Transverse colon (tissue), 4 donors: Measurements from ENCODE around the gene DND1. TPM values are rescaled to one million over a fixed set of nuclear protein-coding genes. Genes with fewer than 3 reads are reported as not detected.

Source experiments
- DNase-seq: peaks from one replicate; pipeline ENCODE4 v3.0.0-alpha.2; 2019
- H3K27ac ChIP-seq, 4 donors: fragments of 200-600 bp; sonication (generic); 2 replicates each; pipeline ENCODE4 v1.5.1; 2016 to 2018; ENCODE audit warnings: inconsistent platforms in 4 of 4
- H3K27me3 ChIP-seq: fragments of 200-600 bp; sonication (generic); 2 replicates; pipeline ENCODE4 v1.5.1; 2017; ENCODE audit warnings: inconsistent platforms
- H3K36me3 ChIP-seq, 4 donors: fragments of 200-600 bp; sonication (generic); 2 replicates each; pipeline ENCODE4 v1.5.1; 2017 to 2019; ENCODE audit warnings: inconsistent platforms in 4 of 4
- H3K4me1 ChIP-seq, 4 donors: fragments of 200-600 bp; sonication (generic); 2 replicates each; pipeline ENCODE4 v1.5.1; 2017 to 2020; ENCODE audit warnings: inconsistent platforms in 4 of 4
- H3K4me3 ChIP-seq, 4 donors: fragments of 200-600 bp; sonication (generic); 1 replicate in 1 of 4; 2 replicates in 3 of 4; pipeline versions ENCODE4 v1.5.1 to v1.6.1; 2017 to 2019; ENCODE audit warnings: inconsistent platforms in 4 of 4
- H3K9me3 ChIP-seq, 2 donors: fragments of 200-600 bp; sonication (generic); 2 replicates each; pipeline ENCODE4 v1.5.1; 2017 to 2019; ENCODE audit warnings: inconsistent platforms in 2 of 2
- EP300 ChIP-seq: sonication (generic); formaldehyde crosslinking; IDR thresholded peaks from one replicate; pipeline ENCODE4 v1.6.1; 2017; ENCODE audit warnings: antibody characterized with exemption, low read depth
- POLR2A ChIP-seq: fragments of 450-650 bp; IDR thresholded peaks from one replicate; pipeline ENCODE4 v1.6.1; 2016; ENCODE audit warnings: antibody characterized with exemption, mild to moderate bottlenecking, moderate library complexity
- POLR2AphosphoS5 ChIP-seq, 3 donors: sonication (generic); formaldehyde crosslinking; IDR thresholded peaks; one replicate each; pipeline ENCODE4 v1.6.1; 2016; ENCODE audit warnings: antibody characterized with exemption in 3 of 3
- whole genome bisulfite sequencing, 2 donors: methylation state at CpG; one replicate each; pipeline ENCODE4 v1.1.5; 2018; ENCODE audit warnings: low coverage in 1 of 2; 5-methylcytosine and 5-hydroxymethylcytosine counted together
- in situ Hi-C, 4 donors: fragments of 200-750 bp; cut with MboI; loops; one replicate each; pipeline versions ENCODE4 v1.15.0 to v1.15.1; 2017; ENCODE audit warnings: low sequenced_read_pairs in 3 of 4, low pct_ligation_motif_present in 1 of 4, low pct_unique_long_range_greater_than_20kb in 1 of 4
- intact Hi-C: fragments of 100-400 bp; cut with DNase I; formaldehyde crosslinking; loops from one replicate; pipeline ENCODE4 v1.15.1; 2023; ENCODE audit warnings: low total_unique reads
- small RNA-seq, 4 donors: library from RNA; depleted of rRNA; stranded (forward); fragments of <200 nt; gene quantifications; one replicate each; pipeline ENCODE3, GENCODE V24; 2016
- total RNA-seq, 4 donors: library from RNA; depleted of rRNA; stranded (reverse); fragments of >200 nt; gene quantifications; one replicate each; pipeline ENCODE4 v1.1.0, GENCODE V29; 2016

The DND1 gene
- total RNA-seq, 4 donors from 2014 or later: 0.40 to 4.9 (median 2.3) TPM

- no peak for DNase-seq
- WGBS, 2 donors: 64 to 80% methylated on average over 3 of the region's 3 CpGs
- Histone ChIP-seq H3K36me3 (no peaks in the 10 kb centered on the region), H3K4me3 (no peak overlapping the region), H3K27ac (no peak overlapping the region), H3K27me3 (no peaks in the 10 kb centered on the region), H3K4me1 (no peaks in the 10 kb centered on the region), H3K9me3 (no peaks in the 10 kb centered on the region)
- TF ChIP-seq POLR2AphosphoS5 (IDR thresholded peaks at IDR 0.05) (no peak), POLR2A (no peak), EP300 (no peak)
- in situ Hi-C loops (no loop called here), intact Hi-C loops (no loop called here)
Observed at GRCh38 chr5:140622301-140622700, 51.1 kb downstream of the DND1 start.

Small RNA genes lying within 50 kb of the gene (small RNA-seq; reads per million reads assigned to genes)
- gene VTRNA1-1 (112 to 184 (median 173) reads per million in 4 donors), gene VTRNA1-2 (35.5 to 232 (median 86.5) reads per million in 4 donors)

Other genes starting within 250 kb of the DND1 start
- gene EIF4EBP3, start 125.9 kb downstream of the DND1 start, total RNA-seq: 10 to 100 TPM in 3 of 4 donors, not detected in 1; 18.0 to 56.0 (median 27.5) TPM
- gene SRA1, start 116.1 kb downstream of the DND1 start, total RNA-seq: 10 to 100 TPM; 19.9 to 36.3 (median 26.5) TPM
- gene APBB3, start 109.0 kb downstream of the DND1 start, total RNA-seq: 10 to 100 TPM; 20.1 to 42.5 (median 37.4) TPM
- 10 to 100 TPM; 39.4 to 75.5 (median 52.6) TPM for gene SLC35A4, start 108.7 kb downstream of the DND1 start, total RNA-seq
- 10 to 100 TPM in 3 of 4 donors, 1 to 10 TPM in 1; 3.6 to 92.4 (median 45.6) TPM for gene CD14, start 40.4 kb downstream of the DND1 start, total RNA-seq
- 10 to 100 TPM in 3 of 4 donors, under 1 TPM in 1; 0.75 to 99.2 (median 40.2) TPM for gene TMCO6, start 34.1 kb downstream of the DND1 start, total RNA-seq
- gene NDUFA2, start 25.9 kb downstream of the DND1 start, total RNA-seq: 100 to 1,000 TPM in 2 of 4 donors, 10 to 100 TPM in 2; 70.8 to 586 (median 90.7) TPM
- gene IK, start 25.7 kb downstream of the DND1 start, total RNA-seq: 100 to 1,000 TPM in 2 of 4 donors, 10 to 100 TPM in 2; 70.8 to 147 (median 100) TPM
- 10 to 100 TPM; 33.3 to 76.6 (median 36.1) TPM for gene WDR55, start 8.7 kb downstream of the DND1 start, total RNA-seq
- gene HARS1, start 17.8 kb upstream of the DND1 start, total RNA-seq: 10 to 100 TPM; 39.6 to 51.6 (median 43.9) TPM
- gene HARS2, start 17.9 kb upstream of the DND1 start, total RNA-seq: 10 to 100 TPM; 30.3 to 60.6 (median 41.4) TPM
- 10 to 100 TPM in 3 of 4 donors, 1 to 10 TPM in 1; 6.7 to 41.3 (median 23.1) TPM for gene ZMAT2, start 26.9 kb upstream of the DND1 start, total RNA-seq
- gene PCDHA1, start 112.6 kb upstream of the DND1 start, total RNA-seq: under 1 TPM in 1 of 4 donors, not detected in 3; 0.14 TPM
- under 1 TPM in 2 of 4 donors, not detected in 2; 0.14 to 0.32 TPM for gene PCDHA2, start 121.3 kb upstream of the DND1 start, total RNA-seq
- gene PCDHA3, start 127.5 kb upstream of the DND1 start, total RNA-seq: 1 to 10 TPM in 1 of 4 donors, under 1 TPM in 2, not detected in 1; 0.32 to 8.8 (median 0.41) TPM
- gene PCDHA4, start 133.5 kb upstream of the DND1 start, total RNA-seq: 1 to 10 TPM in 3 of 4 donors, under 1 TPM in 1; 0.79 to 7.9 (median 2.4) TPM
- gene PCDHA5, start 148.0 kb upstream of the DND1 start, total RNA-seq: under 1 TPM in 2 of 4 donors, not detected in 2; 0.79 to 0.96 TPM
- 1 to 10 TPM in 2 of 4 donors, under 1 TPM in 1, not detected in 1; 0.64 to 3.0 (median 1.2) TPM for gene PCDHA6, start 154.4 kb upstream of the DND1 start, total RNA-seq
- gene PCDHA7, start 160.7 kb upstream of the DND1 start, total RNA-seq: 1 to 10 TPM in 2 of 4 donors, under 1 TPM in 1, not detected in 1; 0.37 to 1.4 (median 1.1) TPM
- gene PCDHA8, start 167.6 kb upstream of the DND1 start, total RNA-seq: 1 to 10 TPM in 1 of 4 donors, under 1 TPM in 1, not detected in 2; 0.79 to 1.2 TPM
- gene PCDHA9, start 174.8 kb upstream of the DND1 start, total RNA-seq: under 1 TPM; 0.37 to 1.00 (median 0.58) TPM
- under 1 TPM in 2 of 4 donors, not detected in 2; 0.68 to 0.79 TPM for gene PCDHA10, start 182.3 kb upstream of the DND1 start, total RNA-seq
- gene PCDHA11, start 195.4 kb upstream of the DND1 start, total RNA-seq: 1 to 10 TPM in 1 of 4 donors, under 1 TPM in 1, not detected in 2; 0.48 to 1.2 TPM
- under 1 TPM in 3 of 4 donors, not detected in 1; 0.55 to 0.80 (median 0.64) TPM for gene PCDHA12, start 201.7 kb upstream of the DND1 start, total RNA-seq
- gene PCDHA13, start 208.5 kb upstream of the DND1 start, total RNA-seq: under 1 TPM in 2 of 4 donors, not detected in 2; 0.32 to 0.55 TPM